ENCODE measurements around the gene CYP4X1.

DNA sequence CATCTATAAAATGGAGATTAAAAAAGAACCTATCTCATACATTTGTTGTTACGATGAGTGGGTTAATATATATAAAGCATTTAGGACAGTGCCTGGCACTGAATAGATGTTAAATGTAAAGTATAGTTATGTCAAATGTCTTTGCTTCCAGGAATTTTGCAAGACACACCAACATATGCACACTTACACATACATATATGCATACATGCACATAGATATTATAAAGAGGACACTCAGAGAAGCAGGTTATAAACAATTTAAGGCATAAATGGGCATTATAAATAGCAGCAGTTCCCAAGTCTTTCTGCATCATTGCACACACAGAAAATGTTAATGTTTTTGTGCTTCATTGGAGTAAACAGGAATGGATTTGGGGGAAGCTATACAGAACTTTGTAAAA is 13.3 kb downstream of the CYP4X1 start:
- TF ChIP-seq, protein P1, sequence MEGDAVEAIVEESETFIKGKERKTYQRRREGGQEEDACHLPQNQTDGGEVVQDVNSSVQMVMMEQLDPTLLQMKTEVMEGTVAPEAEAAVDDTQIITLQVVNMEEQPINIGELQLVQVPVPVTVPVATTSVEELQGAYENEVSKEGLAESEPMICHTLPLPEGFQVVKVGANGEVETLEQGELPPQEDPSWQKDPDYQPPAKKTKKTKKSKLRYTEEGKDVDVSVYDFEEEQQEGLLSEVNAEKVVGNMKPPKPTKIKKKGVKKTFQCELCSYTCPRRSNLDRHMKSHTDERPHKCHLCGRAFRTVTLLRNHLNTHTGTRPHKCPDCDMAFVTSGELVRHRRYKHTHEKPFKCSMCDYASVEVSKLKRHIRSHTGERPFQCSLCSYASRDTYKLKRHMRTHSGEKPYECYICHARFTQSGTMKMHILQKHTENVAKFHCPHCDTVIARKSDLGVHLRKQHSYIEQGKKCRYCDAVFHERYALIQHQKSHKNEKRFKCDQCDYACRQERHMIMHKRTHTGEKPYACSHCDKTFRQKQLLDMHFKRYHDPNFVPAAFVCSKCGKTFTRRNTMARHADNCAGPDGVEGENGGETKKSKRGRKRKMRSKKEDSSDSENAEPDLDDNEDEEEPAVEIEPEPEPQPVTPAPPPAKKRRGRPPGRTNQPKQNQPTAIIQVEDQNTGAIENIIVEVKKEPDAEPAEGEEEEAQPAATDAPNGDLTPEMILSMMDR (IDR thresholded peaks at IDR 0.05): no peak
- no peak for TF ChIP-seq POLR2A (IDR thresholded peaks at IDR 0.05)
